Activated CD8-positive, alpha-beta memory T cell treated with anti-CD3 and anti-CD28 coated beads for 24 hours (primary cell): ENCODE data around the gene MUC22.
"Not testable (repeated sequence)": the region's sequence is repeated elsewhere in the genome, so short reads cannot be mapped to it uniquely, and the experiment has no call there.

Experiments used
- DNase-seq: peaks from one replicate; pipeline ENCODE4 v3.0.0-alpha.2; 2020

The MUC22 gene

GRCh38 chr6:31000067-31000860, 10.0 kb upstream of the MUC22 start:
- not testable (repeated sequence) for DNase-seq

- peak; percentile 53 for DNase-seq
Measured at GRCh38 chr6:31001281-31001888, 8.9 kb upstream of the MUC22 start.

GRCh38 chr6:31002471-31002870, 7.8 kb upstream of the MUC22 start:
- no peak for DNase-seq

GRCh38 chr6:31004794-31005193, 5.5 kb upstream of the MUC22 start:
- DNase-seq = no peak

- DNase-seq = no peak
Measured at GRCh38 chr6:31005249-31006020, 4.8 kb upstream of the MUC22 start.

GRCh38 chr6:31007694-31008093, 2.6 kb upstream of the MUC22 start:
- no peak for DNase-seq

GRCh38 chr6:31008165-31008564, 2.1 kb upstream of the MUC22 start:
- DNase-seq = no peak

GRCh38 chr6:31009731-31010130, 543 bp upstream of the MUC22 start:
- DNase-seq = no peak

- DNase-seq = no peak
Measured at GRCh38 chr6:31011153-31011552, 879 bp downstream of the MUC22 start.

- peak; percentile 42 for DNase-seq
Measured at GRCh38 chr6:31016659-31017299, 6.5 kb downstream of the MUC22 start.

- not testable (repeated sequence) for DNase-seq
Measured at GRCh38 chr6:31017436-31017835, 7.2 kb downstream of the MUC22 start.

- DNase-seq = no peak
Measured at GRCh38 chr6:31020057-31020456, 9.8 kb downstream of the MUC22 start.

- not testable (repeated sequence) for DNase-seq
Measured at GRCh38 chr6:31020631-31021255, 10.5 kb downstream of the MUC22 start.

GRCh38 chr6:31021705-31022531, 11.6 kb downstream of the MUC22 start:
- DNase-seq = not testable (repeated sequence)

- peak; percentile 44 for DNase-seq
Measured at GRCh38 chr6:31025595-31025994, 15.3 kb downstream of the MUC22 start.

GRCh38 chr6:31031095-31031494, 20.8 kb downstream of the MUC22 start:
- no peak for DNase-seq

- DNase-seq = no peak
Measured at GRCh38 chr6:31033075-31033474, 22.8 kb downstream of the MUC22 start.

- no peak for DNase-seq
Measured at GRCh38 chr6:31035862-31036497, 25.7 kb downstream of the MUC22 start.

- no peak for DNase-seq
Measured at GRCh38 chr6:31037169-31037568, 26.9 kb downstream of the MUC22 start.

- no peak for DNase-seq
Measured at GRCh38 chr6:31037682-31038081, 27.4 kb downstream of the MUC22 start.

GRCh38 chr6:31038559-31038958, 28.3 kb downstream of the MUC22 start:
- no peak for DNase-seq
